ENCODE data around the gene ZCCHC8. TPM values are rescaled to one million over a fixed set of nuclear protein-coding genes. Genes with fewer than 3 reads are reported as not detected.

The ZCCHC8 gene
- total RNA-seq, 1 donor from 2014 or later: 21.8 TPM

DNA sequence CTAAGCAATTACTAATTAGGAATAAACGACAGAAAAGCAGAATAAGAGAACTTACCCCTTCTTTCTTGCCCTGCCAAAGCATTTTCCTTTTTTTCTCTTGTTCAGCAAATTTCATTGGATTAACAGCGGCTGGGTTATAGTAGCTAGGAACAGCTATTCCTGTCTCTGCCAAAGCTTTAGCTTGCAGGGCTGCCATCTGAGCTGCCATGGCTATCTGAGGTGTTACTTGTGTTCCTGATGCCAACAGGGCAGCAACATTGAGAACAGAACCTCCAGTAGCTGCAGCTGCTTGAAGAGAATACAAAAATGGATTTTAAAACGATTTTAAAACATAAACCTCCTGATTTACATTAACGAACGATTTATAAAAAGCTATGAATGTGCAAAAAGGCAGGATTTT, 7.4 kb upstream of the ZCCHC8 start:
- Mint-ChIP-seq H3K36me3 (ENCODE audit: low read depth) (peaks cover 41% of the 10 kb centered on the region), H3K4me3 (ENCODE audit: unreplicated experiment) (no peak overlapping the region), H3K4me1 (ENCODE audit: low read depth) (no peaks in the 10 kb centered on the region), H3K9me3 (ENCODE audit: low read depth) (no peaks in the 10 kb centered on the region), H3K27me3 (ENCODE audit: low read depth) (no peaks in the 10 kb centered on the region), H3K27ac (ENCODE audit: unreplicated experiment) (peak overlapping the region; percentile 49)
- no peak for DNase-seq (ENCODE audit: low spot score)
- TF ChIP-seq, protein P1, sequence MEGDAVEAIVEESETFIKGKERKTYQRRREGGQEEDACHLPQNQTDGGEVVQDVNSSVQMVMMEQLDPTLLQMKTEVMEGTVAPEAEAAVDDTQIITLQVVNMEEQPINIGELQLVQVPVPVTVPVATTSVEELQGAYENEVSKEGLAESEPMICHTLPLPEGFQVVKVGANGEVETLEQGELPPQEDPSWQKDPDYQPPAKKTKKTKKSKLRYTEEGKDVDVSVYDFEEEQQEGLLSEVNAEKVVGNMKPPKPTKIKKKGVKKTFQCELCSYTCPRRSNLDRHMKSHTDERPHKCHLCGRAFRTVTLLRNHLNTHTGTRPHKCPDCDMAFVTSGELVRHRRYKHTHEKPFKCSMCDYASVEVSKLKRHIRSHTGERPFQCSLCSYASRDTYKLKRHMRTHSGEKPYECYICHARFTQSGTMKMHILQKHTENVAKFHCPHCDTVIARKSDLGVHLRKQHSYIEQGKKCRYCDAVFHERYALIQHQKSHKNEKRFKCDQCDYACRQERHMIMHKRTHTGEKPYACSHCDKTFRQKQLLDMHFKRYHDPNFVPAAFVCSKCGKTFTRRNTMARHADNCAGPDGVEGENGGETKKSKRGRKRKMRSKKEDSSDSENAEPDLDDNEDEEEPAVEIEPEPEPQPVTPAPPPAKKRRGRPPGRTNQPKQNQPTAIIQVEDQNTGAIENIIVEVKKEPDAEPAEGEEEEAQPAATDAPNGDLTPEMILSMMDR (IDR thresholded peaks at IDR 0.05): no peak

DNA sequence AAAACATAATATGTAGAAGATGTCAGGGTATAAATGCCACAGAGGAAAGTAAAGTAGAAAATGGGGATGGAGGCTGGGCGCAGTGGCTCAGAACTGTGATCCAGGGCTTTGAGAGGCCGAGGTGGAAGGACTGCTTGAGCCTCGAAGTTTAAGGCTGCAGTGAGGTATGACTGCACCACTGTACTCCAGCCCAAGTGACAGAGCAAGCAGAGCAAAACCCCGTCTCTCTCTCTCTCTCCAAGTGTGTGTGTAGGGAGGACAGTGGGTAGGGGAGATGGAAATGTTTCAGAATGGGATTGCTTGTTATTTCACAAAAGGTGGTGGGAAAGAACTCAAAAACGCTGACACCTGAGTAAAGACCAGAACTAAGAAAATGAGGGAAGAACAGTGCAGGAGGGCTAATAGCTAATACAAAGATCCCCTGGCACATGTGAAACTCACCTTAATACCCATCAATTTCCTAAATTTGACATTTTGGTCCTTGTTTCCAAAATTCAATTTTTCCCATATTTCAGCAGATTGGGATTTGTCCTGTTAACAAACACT, 5.7 kb upstream of the ZCCHC8 start:
- H3K9me3 Mint-ChIP-seq (ENCODE audit: low read depth): no peaks in the 10 kb centered on the region
- TF ChIP-seq, protein P1 (IDR thresholded peaks at IDR 0.05): no peak
- H3K27me3 Mint-ChIP-seq (ENCODE audit: low read depth): no peaks in the 10 kb centered on the region
- DNase-seq (ENCODE audit: low spot score): no peak
- H3K27ac Mint-ChIP-seq (ENCODE audit: unreplicated experiment): peak overlapping the region; percentile 65
- peaks cover 9% of the 10 kb centered on the region for H3K4me1 Mint-ChIP-seq (ENCODE audit: low read depth)
- H3K36me3 Mint-ChIP-seq (ENCODE audit: low read depth): peaks cover 37% of the 10 kb centered on the region
- no peak overlapping the region for H3K4me3 Mint-ChIP-seq (ENCODE audit: unreplicated experiment)

DNA sequence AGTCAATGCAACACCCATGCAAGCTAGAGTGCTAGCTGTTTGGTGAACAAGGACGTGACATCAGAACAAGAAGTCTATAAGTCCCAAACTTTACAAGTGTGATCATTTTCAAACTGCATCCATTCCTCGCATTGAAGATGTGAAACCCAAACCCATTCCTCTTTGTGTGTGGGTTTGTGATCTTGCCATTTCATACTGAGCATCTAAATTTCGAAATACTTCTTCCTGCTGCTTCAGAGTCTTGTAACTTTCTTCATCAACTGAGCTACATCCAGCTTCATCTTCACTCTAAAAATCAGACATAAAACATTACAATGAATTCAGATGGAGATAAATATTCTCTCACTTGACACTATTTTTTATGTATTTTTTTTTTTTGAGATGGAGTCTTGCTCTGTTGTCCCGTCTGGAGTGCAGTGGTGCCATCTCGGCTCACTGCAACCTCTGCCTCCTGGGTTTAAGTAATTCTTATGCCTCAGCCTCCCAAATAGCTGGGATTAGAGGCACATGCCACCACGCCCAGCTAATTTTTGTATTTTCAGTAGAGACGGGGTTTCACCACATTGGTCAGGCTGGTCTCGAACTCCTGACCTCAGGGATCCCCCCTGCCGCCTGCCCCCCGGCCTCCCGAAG, 4.8 kb upstream of the ZCCHC8 start:
- Mint-ChIP-seq H3K9me3 (ENCODE audit: low read depth) (no peaks in the 10 kb centered on the region), H3K27ac (ENCODE audit: unreplicated experiment) (no peak overlapping the region), H3K4me3 (ENCODE audit: unreplicated experiment) (no peak overlapping the region), H3K27me3 (ENCODE audit: low read depth) (no peaks in the 10 kb centered on the region), H3K36me3 (ENCODE audit: low read depth) (peaks cover 34% of the 10 kb centered on the region), H3K4me1 (ENCODE audit: low read depth) (peaks cover 15% of the 10 kb centered on the region)
- DNase-seq (ENCODE audit: low spot score): no peak
- TF ChIP-seq, protein P1 (IDR thresholded peaks at IDR 0.05): no peak

DNA sequence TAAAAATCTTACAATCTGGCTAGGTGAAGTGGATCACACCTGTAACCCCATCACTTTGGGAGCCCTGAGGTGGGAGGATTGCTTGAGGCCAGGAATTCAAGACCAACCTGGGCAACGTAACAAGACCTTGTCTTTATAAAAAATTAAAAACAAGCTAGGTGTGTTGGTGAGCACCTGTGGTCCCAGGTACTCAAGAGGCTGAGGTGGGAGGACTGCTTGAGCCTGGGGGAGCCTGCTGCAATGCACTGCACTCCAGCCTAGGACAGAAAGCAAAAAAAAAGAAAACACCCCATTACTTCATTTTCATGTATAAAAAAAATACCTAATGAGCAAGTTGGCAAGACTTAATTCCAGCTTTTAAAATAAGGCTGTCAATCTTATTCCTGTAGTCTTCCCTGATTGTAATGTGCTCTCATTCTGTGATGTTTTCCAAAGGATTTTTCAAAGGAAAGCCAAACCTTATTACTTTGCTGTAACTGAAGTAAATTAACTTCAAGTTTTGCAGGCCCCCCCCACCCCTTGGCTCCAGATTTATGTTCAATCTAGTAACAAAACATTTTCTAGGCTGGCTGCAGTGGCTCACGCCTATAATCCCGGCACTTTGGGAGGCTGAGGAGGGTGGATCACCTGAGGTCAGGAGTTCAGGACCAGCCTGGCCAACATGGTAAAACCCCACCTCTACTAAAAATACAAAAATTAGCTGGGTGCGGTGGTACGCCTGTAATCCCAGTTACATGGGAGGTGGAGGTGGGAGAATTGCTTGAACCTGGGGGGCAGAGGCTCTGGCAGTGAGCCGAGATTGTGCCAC, 3.3 kb upstream of the ZCCHC8 start:
- peaks cover 25% of the 10 kb centered on the region for H3K4me1 Mint-ChIP-seq (ENCODE audit: low read depth)
- H3K27me3 Mint-ChIP-seq (ENCODE audit: low read depth): no peaks in the 10 kb centered on the region
- no peak for DNase-seq (ENCODE audit: low spot score)
- TF ChIP-seq, protein P1 (IDR thresholded peaks at IDR 0.05): no peak
- no peak overlapping the region for H3K27ac Mint-ChIP-seq (ENCODE audit: unreplicated experiment)
- H3K36me3 Mint-ChIP-seq (ENCODE audit: low read depth): peaks cover 25% of the 10 kb centered on the region
- no peak overlapping the region for H3K4me3 Mint-ChIP-seq (ENCODE audit: unreplicated experiment)
- H3K9me3 Mint-ChIP-seq (ENCODE audit: low read depth): no peaks in the 10 kb centered on the region

DNA sequence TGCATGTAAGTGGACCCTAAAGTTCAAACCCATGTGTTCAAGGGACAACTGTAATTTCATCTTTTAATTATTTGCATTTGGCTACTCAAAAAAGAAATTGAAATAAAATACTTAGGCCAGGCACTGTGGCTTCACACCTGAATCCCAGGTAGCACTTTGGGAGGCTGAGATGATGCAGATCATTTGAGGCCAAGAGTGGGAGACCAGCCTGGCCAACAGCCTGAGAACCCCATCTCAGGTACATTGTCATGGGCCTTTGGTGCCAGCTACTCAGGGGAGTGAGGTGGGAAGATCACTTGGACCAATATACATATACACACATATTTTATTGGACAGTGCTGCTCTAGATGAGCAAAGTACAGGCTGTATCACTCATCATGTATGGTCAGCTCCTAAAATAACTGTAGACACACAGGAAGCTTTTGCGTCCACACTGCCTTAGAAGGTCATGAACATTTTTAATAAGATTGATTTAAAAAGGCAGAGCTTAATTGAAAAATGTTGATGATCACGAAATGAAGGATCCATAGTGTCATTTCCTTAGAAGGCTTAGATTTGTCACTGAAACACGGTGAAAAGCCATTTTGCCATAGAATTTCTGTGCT, 2.5 kb upstream of the ZCCHC8 start:
- H3K27me3 Mint-ChIP-seq (ENCODE audit: low read depth): no peaks in the 10 kb centered on the region
- DNase-seq (ENCODE audit: low spot score): no peak
- peak overlapping the region; percentile 36 for H3K27ac Mint-ChIP-seq (ENCODE audit: unreplicated experiment)
- H3K9me3 Mint-ChIP-seq (ENCODE audit: low read depth): no peaks in the 10 kb centered on the region
- H3K4me1 Mint-ChIP-seq (ENCODE audit: low read depth): peaks cover 32% of the 10 kb centered on the region
- peaks cover 24% of the 10 kb centered on the region for H3K36me3 Mint-ChIP-seq (ENCODE audit: low read depth)
- H3K4me3 Mint-ChIP-seq (ENCODE audit: unreplicated experiment): no peak overlapping the region
- TF ChIP-seq, protein P1 (IDR thresholded peaks at IDR 0.05): no peak

All from chondrocyte (in vitro differentiated cells).